Colon (tissue), 2 donors: ENCODE data around the gene SLC28A2.
"Not testable (repeated sequence)": the region's sequence is repeated elsewhere in the genome, so short reads cannot be mapped to it uniquely, and the experiment has no call there.

Experiments
- FAIRE-seq: peaks from 2 replicates; lab custom pipeline; 2012; peaks lifted over from hg19 to GRCh38; lab: Jason Lieb, UNC
- donor health status: control.
- donor health status: control.

SLC28A2 gene

GRCh38 chr15:45262906-45263461 is 10.9 kb downstream of the SLC28A2 start:
- FAIRE-seq = no peak

- no peak for FAIRE-seq
Measured at GRCh38 chr15:45263854-45264253, 11.8 kb downstream of the SLC28A2 start.

GRCh38 chr15:45265506-45265905 is 13.5 kb downstream of the SLC28A2 start:
- no peak for FAIRE-seq

- FAIRE-seq = no peak
Measured at GRCh38 chr15:45268135-45268534, 16.1 kb downstream of the SLC28A2 start.

- FAIRE-seq = no peak
Measured at GRCh38 chr15:45274636-45275380, 22.8 kb downstream of the SLC28A2 start.

- FAIRE-seq = peak; percentile 36
Measured at GRCh38 chr15:45276831-45277230, 24.8 kb downstream of the SLC28A2 start.

- peak; percentile 92 for FAIRE-seq
Measured at GRCh38 chr15:45279024-45279698, 27.1 kb downstream of the SLC28A2 start.

- FAIRE-seq = no peak
Measured at GRCh38 chr15:45285413-45285812, 33.4 kb downstream of the SLC28A2 start.

- no peak for FAIRE-seq
Measured at GRCh38 chr15:45287390-45287956, 35.4 kb downstream of the SLC28A2 start.

GRCh38 chr15:45288947-45289346 is 36.9 kb downstream of the SLC28A2 start:
- FAIRE-seq = no peak

- no peak for FAIRE-seq
Measured at GRCh38 chr15:45291822-45292582, 40.0 kb downstream of the SLC28A2 start.

GRCh38 chr15:45293326-45293725 is 41.3 kb downstream of the SLC28A2 start:
- not testable (repeated sequence) for FAIRE-seq

GRCh38 chr15:45298964-45299378 is 46.9 kb downstream of the SLC28A2 start:
- FAIRE-seq = not testable (repeated sequence)

GRCh38 chr15:45304711-45305110 is 52.7 kb downstream of the SLC28A2 start:
- no peak for FAIRE-seq

GRCh38 chr15:45306105-45306504 is 54.1 kb downstream of the SLC28A2 start:
- no peak for FAIRE-seq

GRCh38 chr15:45307230-45307924 is 55.3 kb downstream of the SLC28A2 start:
- FAIRE-seq = peak; percentile 5

- FAIRE-seq = not testable (repeated sequence)
Measured at GRCh38 chr15:45314117-45314516, 62.1 kb downstream of the SLC28A2 start.

- FAIRE-seq = no peak
Measured at GRCh38 chr15:45314960-45315359, 62.9 kb downstream of the SLC28A2 start.

- FAIRE-seq = no peak
Measured at GRCh38 chr15:45319472-45320214, 67.6 kb downstream of the SLC28A2 start.

GRCh38 chr15:45320581-45321205 is 68.7 kb downstream of the SLC28A2 start:
- FAIRE-seq = no peak
